Measurements from ENCODE around the gene PTRH2.
"Not testable (repeated sequence)": the region's sequence is repeated elsewhere in the genome, so short reads cannot be mapped to it uniquely, and the experiment has no call there.

GRCh38 chr17:59755069-59755468, 47.8 kb upstream of the PTRH2 start:
- not testable (repeated sequence) for TF ChIP-seq CTCF (IDR thresholded peaks at IDR 0.05; ENCODE audit: low read length); EZH2 (optimal IDR thresholded peaks at IDR 0.05; ENCODE audit: low read depth, low read length); EZH2phosphoT487 (IDR thresholded peaks at IDR 0.05; ENCODE audit: low read length)
